Activated T-cell treated with anti-CD3 and anti-CD28 coated beads for 4 hours (primary cell): ENCODE data around the gene THBS2.
"Not testable (repeated sequence)": the region's sequence is repeated elsewhere in the genome, so short reads cannot be mapped to it uniquely, and the experiment has no call there.

ENCODE experiments used
- DNase-seq: peaks from one replicate; pipeline ENCODE4 v3.0.0-alpha.2; 2020

Gene THBS2

DNA sequence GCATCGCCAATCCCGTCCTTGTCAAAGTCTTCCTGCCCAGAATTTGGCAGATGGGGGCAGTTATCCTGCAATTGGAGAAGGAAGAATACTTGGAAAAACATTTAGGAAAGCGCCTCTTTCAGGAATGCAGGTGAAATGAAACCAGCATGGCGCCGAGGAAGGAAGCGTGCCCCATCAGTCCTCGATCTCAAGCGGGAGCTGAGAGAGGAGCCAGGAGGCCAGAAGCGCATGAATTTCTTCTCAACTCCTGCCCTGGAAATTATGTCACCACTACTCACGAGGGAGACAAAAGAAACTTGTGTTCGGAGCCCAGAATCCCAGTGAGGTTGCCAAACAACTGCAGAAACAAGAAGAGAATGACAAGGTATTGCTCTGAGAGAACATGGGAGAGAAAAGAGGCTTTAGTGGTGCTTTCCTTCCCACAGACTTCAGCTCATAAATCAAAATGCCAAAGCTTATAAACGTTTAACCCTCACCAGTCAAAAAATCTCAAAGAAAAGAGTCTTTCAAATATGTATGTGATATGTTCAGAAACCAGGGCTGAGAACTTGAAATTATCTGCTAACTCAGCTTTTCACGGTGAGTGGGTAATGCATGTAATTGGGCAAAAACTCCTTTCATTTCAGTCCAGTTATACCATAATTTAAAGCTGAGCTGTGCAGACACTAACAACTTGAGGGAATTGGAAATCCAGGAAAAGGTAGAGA, 23.9 kb downstream of the THBS2 start:
- DNase-seq, result no peak

DNA sequence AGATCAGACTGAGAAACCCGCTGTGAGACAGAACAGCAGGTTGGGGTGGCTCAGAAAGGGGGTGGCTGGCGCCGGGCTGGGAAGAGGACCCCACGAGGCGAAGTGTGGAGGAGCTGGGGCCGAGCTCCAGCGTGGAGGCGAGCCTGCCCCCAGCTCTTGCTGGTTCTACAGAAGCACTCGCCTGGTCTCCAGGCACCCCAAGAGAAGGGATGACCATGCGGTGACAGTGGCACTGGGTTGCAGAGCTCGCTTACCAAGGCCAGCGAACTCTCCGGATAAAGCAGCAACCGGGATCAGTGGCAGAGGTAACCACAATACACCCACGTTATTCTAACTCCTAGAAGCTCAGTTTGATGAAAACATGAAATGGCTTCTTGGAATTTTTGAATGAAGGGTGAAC, 26.5 kb downstream of the THBS2 start:
- no peak for DNase-seq

DNA sequence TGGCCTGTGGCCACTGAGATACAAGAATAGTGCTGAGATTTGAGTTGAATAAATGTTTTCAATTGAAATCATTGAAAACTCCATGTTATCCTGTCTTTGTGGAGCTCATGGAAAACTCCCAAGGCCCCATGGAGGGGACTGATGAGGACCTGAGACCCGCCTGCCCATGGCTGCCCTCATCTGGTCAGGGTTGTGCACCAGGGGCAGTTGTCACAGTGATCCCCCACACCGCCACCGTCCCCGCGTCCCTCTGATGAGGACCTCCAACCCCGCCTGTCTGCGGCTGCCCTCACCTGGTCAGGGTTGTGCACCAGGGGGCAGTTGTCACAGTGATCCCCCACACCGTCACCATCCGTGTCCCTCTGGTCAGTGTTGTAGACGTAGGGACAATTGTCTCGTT, 27.8 kb downstream of the THBS2 start:
- no peak for DNase-seq

DNA sequence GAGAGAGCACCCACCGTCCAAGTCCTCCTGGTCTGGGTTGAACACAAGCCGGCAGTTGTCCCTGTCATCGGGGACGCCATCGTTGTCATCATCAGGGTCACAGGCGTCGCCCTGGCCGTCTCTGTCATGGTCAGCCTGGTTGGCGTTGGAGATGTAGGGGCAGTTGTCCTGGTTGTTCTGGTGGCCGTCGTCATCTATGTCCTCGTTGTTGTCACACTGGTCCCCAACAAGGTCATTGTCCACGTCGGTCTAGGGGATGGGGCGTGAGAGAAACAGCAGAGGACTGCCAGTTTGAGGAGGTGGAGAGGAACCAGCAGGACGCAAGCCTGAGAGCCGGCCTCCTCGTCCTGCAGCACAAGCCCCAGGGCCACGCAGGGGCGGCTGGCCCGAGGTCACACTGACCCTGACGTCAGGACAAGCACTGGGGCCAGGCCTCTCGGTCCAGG, 28.5 kb downstream of the THBS2 start:
- DNase-seq, result no peak

DNA sequence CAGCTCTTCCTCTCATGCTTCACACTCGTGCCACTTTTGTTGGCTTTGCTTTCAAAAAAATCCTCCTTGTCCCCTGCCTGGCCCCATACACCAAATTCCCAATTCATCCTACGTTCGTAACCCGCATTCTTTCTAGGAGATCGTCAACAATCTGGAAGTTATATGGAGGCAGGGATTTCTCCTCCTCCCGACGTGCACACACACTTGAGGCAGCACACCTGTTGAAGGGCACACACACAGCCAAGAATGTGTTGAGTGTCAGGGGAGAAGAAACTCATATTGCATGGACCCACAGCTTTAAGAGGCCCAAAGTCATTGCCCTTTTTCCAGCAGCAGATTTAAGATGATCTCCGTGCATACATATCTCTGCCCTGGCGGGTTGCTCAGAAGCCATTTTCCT, 28.9 kb downstream of the THBS2 start:
- no peak for DNase-seq

DNA sequence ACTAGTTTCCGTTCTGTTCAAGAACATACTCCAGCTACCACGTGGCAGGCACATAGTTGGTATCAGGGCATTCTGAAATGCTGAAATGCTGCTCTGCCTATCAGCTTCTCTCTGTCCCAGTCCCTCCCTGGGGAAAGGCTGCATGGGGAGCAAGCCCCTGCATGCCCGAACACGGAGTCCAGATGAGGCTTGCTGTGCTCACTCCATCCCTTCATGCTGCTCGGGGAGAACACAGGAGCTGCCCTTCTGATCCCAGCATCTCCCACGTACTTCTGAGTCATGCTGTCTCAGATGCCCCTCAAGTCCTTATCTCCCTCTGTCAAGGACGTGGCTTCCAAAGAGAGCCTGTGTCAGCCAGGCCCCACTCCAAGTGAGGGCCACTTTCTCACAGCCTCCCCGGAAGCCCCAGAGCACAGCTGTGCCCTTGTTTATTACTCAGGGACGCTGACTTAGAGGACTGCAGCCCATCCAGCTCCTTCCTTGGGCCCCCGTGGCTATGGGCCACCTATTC, 29.4 kb downstream of the THBS2 start:
- DNase-seq, result no peak

DNA sequence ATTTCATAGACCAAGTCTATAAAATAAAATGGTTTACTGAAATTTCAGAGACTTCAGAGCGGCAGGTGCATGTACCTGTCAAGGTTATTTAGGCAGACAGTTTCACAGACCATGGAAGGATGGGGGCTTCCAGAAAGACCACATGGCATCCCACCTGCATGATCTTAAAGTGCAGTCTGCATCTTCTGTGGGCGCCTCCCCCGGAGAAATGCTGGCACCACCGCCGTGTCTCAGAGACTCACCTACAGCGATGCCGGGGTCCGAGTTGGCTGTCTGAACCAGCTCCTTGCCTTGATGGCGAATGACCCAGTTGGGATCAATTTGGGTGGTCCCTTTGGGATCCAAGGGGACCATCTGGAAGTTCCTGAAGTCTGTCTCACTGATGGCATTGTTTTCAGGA, 30.6 kb downstream of the THBS2 start:
- DNase-seq, result no peak

DNA sequence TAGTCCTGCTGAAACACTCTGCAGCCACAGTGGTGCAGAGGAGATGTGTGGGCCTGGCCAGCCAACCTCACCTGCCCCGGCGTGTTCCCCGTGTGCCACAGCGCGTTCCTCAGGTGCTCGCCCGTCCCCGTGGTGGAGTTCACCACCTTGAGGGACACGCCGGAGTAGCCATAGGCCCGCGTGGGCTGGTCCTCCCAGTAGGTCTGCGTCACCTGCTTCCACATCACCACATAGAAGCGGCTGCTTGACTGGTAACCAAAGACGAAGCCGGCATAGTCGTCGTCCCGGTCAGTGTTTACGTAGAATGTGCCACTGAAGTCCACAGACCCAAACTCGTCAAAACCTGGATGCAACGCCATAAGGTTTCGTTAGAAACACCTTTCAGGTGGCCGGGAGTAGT, 31.5 kb downstream of the THBS2 start:
- DNase-seq, result no peak

DNA sequence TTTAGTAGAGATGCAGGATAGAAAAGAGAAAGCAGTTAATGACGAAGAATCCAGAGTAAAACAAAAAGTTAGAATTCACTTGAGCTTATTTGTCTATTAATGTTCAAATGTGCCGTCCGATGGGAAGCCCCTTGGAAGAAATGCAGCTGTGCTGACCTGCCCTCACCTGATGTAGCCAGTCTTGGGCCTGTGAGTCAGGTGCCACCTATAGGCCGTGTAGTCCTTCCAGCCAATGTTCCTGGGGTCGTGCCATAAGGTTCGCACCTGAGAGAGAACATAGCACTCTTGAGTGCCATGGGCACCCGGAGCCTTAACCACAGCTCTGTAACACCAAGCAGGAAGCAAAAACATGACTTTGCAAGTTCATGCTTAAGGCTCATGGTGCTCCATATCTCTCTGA, 32.4 kb downstream of the THBS2 start:
- DNase-seq, result no peak

DNA sequence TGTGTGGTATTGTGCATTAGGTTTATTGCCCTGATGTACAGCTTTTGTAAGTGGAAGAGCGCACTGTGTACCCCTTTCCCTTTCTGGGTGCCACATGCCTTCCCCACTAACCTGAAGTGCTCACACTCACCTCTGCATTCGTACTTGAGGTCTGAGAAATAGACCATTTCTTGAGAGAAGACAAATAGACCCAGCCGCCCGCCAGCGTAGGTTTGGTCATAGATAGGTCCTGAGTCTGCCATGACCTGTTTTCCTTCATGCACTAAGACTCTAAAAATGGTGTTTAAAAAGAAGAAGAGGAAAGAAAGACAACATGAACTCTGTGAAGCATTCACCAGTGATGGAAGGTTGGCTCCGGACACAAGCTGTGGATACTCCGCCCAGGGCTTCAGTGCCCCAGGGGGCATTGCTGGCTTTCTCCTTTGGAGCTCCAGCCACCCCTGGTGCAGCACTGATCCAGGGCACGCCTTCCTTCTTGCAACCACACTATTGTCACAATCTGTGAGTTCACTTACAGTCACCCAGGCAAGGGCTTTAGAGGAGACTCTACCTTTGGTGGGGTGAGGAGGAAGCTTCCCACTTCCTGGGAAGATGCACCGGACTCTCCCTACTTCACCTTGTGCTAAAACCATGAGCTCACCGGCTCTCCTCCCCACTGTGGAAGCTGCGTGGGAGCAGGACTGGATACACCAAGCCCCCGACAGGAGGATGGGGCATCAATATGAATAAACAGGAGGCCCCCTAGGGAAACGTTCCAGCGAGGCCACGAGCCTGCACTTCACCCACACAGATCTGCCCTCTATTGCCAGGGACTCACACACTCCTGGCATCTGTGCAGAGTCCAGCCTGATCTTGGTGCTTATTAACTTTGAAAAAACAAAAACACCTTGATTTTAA, 33.3 kb downstream of the THBS2 start:
- DNase-seq, result no peak

DNA sequence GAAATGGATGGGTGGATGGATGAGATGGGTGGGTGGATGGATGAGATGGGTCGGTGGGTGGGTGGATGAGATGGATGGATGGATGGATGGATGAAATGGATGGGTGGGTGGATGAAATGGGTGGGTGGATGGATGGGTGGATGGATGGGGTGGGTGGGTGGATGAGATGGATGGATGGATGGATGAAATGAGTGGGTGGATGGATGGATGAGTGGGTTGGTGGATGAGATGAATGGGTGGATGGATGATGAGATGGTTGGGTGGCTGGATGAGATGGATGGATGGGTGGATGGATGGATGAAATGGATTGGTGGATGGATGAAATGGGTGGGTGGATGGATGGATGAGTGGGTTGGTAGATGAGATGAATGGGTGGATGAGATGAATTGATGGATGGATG, 35.7 kb downstream of the THBS2 start:
- no peak for DNase-seq

DNA sequence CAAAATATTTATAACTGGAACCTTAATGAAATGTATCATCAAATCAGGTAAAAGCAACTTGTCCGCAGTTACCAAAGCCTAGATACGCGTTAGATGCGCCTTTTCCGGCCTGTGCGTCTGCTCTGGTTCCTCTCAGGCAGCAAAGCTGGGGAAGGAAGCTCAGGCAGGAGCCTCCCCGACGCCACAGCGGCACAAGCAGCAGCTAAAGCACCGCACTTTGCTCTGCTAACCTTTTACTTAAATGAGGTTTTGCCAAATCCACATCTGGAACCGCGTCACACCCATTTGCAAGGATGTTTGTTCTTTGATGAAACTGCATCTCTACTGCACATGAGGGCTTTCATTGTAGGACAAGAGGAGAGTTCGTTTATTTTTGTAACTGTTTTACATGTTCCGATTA, 36.8 kb downstream of the THBS2 start:
- no peak for DNase-seq

DNA sequence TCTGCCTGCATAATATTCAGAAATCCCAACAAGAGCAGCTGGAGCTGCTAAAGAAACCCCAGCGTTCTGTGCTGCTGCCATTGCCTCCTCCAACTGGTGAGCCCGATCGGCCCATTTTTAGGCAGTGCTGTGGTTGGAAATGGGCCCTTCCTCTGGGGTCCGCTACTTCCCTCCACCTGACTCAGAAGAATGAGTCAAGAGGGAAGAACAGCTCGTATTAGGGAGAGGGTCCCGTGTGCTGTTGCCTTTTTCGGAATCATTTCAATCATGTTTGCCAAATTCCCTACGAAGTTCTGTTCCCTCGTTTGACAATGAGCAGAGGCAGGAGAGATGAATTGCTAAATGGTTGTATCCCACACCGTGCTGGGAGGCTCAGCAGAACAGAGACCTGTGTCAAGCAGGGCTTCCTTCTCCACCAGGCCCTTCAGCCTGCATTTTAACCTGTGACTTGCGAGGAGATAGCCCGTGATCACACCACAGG, 38.4 kb downstream of the THBS2 start:
- no peak for DNase-seq

DNA sequence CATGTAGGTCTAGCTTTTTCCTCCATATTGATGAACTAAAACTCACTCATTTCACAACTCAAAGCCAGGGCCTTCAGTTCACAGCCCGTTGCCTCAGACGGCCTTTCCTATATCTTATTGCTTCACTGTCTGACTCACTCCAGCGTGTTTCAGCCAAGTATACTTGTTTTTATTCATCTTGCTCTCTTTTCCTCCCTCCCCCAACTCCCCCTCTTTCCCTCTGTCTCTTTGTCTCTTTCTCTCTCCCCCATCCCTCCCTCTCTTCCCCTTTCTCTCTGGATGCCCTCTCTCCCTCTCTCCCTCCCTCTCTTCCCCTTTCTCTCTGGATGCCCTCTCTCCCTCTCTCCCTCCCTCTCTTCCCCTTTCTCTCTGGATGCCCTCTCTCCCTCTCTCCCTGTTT, 38.9 kb downstream of the THBS2 start:
- not testable (repeated sequence) for DNase-seq

DNA sequence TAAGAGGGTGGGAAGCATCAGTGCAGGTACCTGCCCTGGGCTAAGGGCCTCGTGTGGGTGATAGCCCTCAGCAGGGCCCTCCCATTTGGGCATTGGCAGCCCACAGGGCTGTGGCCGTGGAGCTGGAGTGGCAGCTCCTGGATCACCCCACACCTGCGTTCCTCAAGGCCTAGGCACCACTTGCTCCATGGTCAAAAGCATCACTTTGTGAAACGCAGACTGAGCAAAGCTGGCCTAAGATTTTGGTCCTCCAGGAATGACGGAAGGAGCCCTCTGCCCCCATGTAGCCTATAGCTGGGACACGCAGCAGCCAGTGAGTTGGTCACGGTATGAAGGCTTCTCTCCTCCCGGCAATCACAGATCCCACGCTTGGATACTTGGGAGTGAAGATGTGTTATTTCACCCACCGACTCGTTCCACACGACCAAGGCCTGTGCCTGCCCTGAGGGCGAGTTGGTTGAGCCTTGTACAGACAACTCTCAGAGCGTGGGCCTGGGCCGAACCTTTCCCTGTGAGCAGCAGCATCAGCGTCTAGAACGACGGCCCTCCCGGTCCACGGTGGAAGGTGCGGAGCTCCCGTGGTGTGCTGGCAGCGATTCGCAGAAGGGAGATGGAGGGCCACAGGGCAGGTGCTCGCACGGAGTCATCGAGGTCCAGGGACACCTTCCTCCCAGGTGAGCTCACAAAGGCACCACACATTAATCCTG, 39.7 kb downstream of the THBS2 start:
- DNase-seq, result no peak

DNA sequence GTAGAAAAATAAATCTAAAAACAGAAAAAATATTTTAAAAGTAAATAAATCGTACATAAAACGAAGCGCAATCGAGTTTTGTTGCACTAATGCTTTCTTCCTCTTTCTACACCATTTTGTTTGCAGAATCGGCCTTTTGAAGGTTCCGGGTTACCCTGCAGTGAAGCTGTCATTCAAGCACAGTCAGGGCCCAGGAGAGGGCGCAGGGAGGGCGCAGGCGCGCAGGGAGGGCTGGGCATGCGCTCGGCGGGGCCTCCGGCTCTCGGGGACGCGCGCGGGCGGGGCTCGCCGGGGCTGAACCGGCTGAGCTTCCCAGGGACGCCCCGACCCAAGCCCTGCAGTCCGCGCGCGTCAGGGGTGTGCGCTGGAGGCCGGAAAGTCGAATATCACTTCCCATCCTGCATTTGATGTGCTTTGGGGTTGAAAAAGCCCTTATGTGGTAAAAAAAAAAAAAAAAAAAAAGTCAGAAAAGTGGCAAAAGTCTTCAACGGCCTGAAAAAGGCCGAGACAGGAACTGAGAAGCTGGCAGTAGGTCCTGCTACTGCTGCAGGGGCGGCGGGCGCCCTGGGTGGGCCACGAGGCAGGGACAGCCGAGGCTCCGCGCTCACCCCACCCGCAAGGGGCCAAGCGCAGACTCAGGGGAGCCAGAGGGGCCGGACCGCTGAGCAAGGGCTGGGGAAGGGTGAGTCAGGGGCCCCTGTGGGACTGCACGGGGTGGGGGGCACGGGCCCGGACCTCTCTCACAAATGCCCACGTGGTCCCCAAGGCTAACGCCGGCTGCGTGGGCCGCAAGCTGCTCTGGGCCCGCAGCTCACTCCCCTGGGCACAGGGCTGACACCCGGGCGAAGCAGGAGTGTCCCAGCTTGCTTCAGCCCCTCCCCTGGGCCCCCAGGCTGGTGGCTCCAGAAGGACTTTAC, 40.5 kb downstream of the THBS2 start:
- peak; percentile 76 for DNase-seq

DNA sequence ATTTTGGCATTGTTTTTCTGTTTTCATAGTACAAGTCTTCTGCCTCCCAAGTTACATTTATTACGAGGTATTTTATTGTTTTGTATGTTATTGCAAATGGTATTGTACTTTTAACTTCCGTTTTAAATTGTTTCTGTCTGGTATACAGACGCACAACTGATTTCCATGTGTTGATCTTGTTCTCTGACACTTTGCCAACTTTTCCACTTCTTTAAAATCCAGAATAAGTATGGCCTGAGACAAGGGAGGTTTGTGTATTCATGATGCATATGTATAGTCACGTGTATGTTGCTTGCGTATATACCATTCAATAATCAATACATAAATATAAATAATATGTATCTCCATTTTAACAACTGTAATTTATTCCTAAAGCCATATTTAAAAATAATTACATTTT, 41.2 kb downstream of the THBS2 start:
- DNase-seq, result no peak

DNA sequence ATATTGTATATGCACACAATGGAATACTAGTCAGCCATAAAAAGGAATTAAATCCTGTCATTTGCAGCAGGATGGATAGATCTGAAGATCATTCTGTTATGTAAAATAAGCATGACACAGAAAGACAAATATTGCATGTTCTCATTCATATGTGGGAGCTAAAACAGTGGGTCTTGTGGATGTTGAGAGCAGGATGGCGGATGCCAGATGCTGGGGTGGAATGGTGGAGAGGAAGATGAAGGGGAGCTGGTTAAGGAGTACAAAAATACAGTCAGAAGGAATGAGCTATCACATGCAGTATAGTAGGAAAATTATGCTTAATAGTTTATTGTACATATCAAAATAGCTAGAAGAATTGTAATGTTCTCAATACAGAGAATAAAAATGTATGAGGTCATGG, 41.8 kb downstream of the THBS2 start:
- no peak for DNase-seq

DNA sequence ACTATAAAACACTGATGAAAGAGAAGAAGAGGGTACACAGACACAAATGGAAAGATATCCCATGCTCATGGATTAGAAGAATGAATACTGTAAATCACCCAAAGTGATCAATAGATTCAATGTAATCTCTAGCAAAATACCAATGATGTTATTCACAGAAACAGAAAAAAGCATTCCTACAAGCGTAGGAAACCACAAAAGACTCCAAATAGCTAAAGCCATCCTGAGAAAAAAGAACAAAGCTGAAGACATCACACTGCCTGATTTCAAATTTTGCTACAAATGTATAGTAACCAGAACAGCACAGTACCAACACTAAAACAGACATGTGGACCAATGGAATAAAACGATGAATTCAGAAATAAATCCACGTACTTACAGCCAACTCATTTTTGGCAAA, 43.0 kb downstream of the THBS2 start:
- no peak for DNase-seq

DNA sequence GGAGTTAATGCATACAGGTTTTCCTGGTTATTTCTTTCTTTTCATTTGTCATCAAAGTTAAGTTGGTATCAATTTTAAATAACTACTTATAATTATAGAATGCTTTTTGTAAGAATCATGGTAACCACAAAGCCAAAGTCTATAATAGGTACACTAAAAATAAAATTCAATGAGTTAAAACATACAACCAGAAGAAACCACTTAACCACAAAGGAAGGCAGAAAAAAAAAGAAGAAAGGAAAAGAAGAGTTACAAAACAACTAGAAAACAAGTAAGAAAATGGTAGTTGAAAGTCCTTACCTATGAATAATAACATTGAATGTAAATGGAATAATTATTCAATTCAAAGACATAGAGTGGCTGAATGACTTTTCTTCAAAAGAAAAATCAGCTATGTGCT, 45.6 kb downstream of the THBS2 start:
- DNase-seq, result no peak

DNA sequence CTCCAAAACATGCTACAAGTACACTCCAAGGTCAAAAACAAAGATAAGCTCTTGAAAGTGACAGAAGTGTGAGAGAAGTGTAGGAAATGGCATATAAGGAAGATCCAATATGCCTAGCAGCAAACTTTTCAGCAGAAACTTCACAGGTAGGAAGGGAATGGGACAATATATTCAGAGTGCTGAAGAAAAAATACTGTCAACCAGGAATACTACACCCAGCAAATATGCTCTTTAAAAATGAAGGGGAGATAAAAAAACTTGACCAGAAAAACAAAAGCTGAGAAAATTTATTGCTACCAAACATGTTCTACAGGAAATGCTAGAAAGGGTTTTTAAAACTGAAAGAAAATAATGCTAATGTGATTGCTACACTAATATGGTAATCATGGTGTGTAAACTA, 46.2 kb downstream of the THBS2 start:
- no peak for DNase-seq
